ENCODE results near the gene IQGAP1.
"Not testable (repeated sequence)": the region's sequence is repeated elsewhere in the genome, so short reads cannot be mapped to it uniquely, and the experiment has no call there.

Gene IQGAP1

DNA sequence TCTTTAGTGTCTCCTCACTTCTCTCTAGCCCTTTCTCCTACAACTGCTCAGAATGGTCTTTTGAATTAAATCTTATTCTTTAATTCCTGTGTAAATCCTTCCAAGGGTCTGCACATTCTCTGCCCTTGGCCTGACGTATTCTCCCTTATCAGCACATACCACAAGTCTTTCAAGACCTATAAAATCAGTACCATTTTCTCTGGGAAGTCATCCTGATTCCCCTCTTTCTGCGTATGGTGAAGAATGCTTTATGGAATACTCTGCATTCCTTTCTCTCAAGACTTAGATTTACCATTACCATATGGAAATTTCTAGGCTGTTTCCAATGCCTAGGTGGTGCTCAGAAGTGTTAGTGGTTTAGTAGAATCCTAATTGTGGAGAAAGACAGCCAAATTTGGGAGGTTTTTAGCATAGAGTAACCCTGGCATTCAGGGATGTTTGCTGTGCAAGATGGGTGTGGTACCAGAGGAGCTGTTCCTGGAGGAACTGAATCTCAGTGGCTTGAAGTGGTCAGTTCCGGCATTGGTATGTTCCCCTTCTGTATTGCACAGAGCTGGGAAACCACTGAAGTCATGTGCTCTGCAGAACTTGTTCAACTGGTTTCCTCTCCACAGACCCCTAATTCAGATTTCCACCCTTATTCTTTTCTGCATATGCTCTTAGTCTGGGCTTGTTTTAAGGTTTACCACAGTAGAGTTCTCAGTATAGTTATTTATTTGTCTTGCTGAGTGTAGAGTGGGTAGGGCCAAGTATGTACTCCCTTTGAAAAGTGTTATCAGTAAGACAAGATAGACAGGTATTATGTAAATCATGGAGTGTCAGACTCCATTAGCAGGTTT, 24.5 kb downstream of the IQGAP1 start:
- Histone ChIP-seq H3K4me3 (ENCODE audit: low read depth in 1 of 2, low read length in 2 of 2) (peak overlapping the region in 1 of 2 donors; percentile 27), H3K36me3 (ENCODE audit: control insufficient read depth in 1 of 2, insufficient read depth in 2 of 2, low read length in 2 of 2) (no peaks in the 10 kb centered on the region), H3K4me1 (ENCODE audit: control insufficient read depth in 1 of 2, insufficient read depth in 2 of 2, low read length in 2 of 2) (peaks cover 21 to 28% of the 10 kb centered on the region in 2 donors), H3K27ac (ENCODE audit: low read length) (peak overlapping the region; percentile 32), H3K27me3 (ENCODE audit: low read depth, low read length) (no peaks in the 10 kb centered on the region), H3K9me3 (ENCODE audit: control insufficient read depth in 1 of 2, low read length in 2 of 2) (no peaks in the 10 kb centered on the region)

- H3K9me3 ChIP-seq (ENCODE audit: control insufficient read depth in 1 of 2, low read length in 2 of 2): no peaks in the 10 kb centered on the region
- no peaks in the 10 kb centered on the region for H3K36me3 ChIP-seq (ENCODE audit: control insufficient read depth in 1 of 2, insufficient read depth in 2 of 2, low read length in 2 of 2)
- peak overlapping the region; percentile 32 for H3K27ac ChIP-seq (ENCODE audit: low read length)
- no peaks in the 10 kb centered on the region for H3K27me3 ChIP-seq (ENCODE audit: low read depth, low read length)
- peaks cover 12 to 29% of the 10 kb centered on the region in 2 donors for H3K4me1 ChIP-seq (ENCODE audit: control insufficient read depth in 1 of 2, insufficient read depth in 2 of 2, low read length in 2 of 2)
- H3K4me3 ChIP-seq (ENCODE audit: low read depth in 1 of 2, low read length in 2 of 2): no peak overlapping the region
Observed at GRCh38 chr15:90413411-90414379, 25.7 kb downstream of the IQGAP1 start.

- Histone ChIP-seq H3K4me3 (ENCODE audit: low read depth in 1 of 2, low read length in 2 of 2) (no peak overlapping the region), H3K36me3 (ENCODE audit: control insufficient read depth in 1 of 2, insufficient read depth in 2 of 2, low read length in 2 of 2) (no peaks in the 10 kb centered on the region), H3K4me1 (ENCODE audit: control insufficient read depth in 1 of 2, insufficient read depth in 2 of 2, low read length in 2 of 2) (peaks cover 12 to 37% of the 10 kb centered on the region in 2 donors), H3K27ac (ENCODE audit: low read length) (no peak overlapping the region), H3K27me3 (ENCODE audit: low read depth, low read length) (no peaks in the 10 kb centered on the region), H3K9me3 (ENCODE audit: control insufficient read depth in 1 of 2, low read length in 2 of 2) (no peaks in the 10 kb centered on the region)
Observed at GRCh38 chr15:90414408-90415028, 26.5 kb downstream of the IQGAP1 start.

DNA sequence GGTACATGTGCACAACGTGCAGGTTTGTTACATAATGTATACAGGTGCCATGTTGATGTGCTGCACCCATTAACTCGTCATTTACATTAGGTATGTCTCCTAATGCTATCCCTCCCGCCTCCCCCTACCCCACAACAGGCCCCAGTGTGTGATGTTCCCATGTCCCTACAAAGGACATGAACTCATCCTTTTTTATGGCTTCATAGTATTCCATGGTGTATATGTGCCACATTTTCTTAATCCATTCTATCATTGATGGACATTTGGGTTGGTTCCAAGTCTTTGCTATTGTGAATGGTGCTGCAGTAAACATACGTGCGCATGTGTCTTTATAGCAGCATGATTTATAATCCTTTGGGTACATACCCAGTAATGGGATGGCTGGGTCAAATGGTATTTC, 28.0 kb downstream of the IQGAP1 start:
- not testable (repeated sequence) for H3K27me3 ChIP-seq (ENCODE audit: low read depth, low read length); H3K9me3 ChIP-seq (ENCODE audit: control insufficient read depth in 1 of 2, low read length in 2 of 2); H3K27ac ChIP-seq (ENCODE audit: low read length); H3K36me3 ChIP-seq (ENCODE audit: control insufficient read depth in 1 of 2, insufficient read depth in 2 of 2, low read length in 2 of 2); H3K4me3 ChIP-seq (ENCODE audit: low read depth in 1 of 2, low read length in 2 of 2)
- peaks cover 20 to 47% of the 10 kb centered on the region in 2 donors for H3K4me1 ChIP-seq (ENCODE audit: control insufficient read depth in 1 of 2, insufficient read depth in 2 of 2, low read length in 2 of 2)

DNA sequence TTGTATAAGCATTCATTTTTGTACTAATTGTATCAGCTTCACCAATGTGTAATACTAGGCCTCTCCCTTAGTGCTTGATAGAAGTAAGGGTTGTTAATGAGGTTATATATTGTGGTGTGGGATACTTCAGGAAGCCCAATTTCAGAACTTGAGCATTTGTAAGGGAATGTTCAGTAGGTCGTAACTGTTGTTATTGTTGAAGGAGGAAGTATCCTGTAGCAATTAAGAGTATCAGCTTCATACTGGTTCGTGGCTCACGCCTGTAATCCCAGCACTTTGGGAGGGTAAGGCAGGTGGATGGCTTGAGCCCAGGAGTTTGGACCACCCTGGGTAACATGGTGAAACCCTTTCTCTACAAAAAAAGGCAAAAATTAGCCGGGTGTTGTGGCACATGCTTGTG, 30.6 kb downstream of the IQGAP1 start:
- peaks cover 0 to 4% of the 10 kb centered on the region in 2 donors for H3K36me3 ChIP-seq (ENCODE audit: control insufficient read depth in 1 of 2, insufficient read depth in 2 of 2, low read length in 2 of 2)
- peaks cover 18 to 53% of the 10 kb centered on the region in 2 donors for H3K4me1 ChIP-seq (ENCODE audit: control insufficient read depth in 1 of 2, insufficient read depth in 2 of 2, low read length in 2 of 2)
- H3K4me3 ChIP-seq (ENCODE audit: low read depth in 1 of 2, low read length in 2 of 2): no peak overlapping the region
- H3K27me3 ChIP-seq (ENCODE audit: low read depth, low read length): no peaks in the 10 kb centered on the region
- H3K9me3 ChIP-seq (ENCODE audit: control insufficient read depth in 1 of 2, low read length in 2 of 2): no peaks in the 10 kb centered on the region
- peak overlapping the region; percentile 45 for H3K27ac ChIP-seq (ENCODE audit: low read length)

DNA sequence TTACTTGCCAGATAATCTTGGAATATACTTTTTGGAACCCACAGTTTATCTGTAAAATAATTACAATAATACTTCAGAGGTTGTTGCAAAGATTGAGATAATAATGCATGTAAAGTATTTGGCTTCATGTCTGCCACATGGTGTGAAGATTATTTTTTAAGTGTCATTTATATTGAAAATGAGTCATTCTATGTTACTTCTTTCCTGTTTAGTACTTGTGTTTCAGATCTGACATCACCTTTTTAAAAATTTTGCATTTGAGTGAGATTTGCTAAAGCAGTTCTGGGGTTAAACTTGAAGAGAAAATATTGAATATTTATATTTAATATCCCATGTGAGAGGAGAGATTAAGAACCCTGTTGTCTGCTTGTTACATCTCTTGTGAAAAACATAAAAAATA, 31.2 kb downstream of the IQGAP1 start:
- Histone ChIP-seq H3K9me3 (ENCODE audit: control insufficient read depth in 1 of 2, low read length in 2 of 2) (no peaks in the 10 kb centered on the region), H3K36me3 (ENCODE audit: control insufficient read depth in 1 of 2, insufficient read depth in 2 of 2, low read length in 2 of 2) (peaks cover 0 to 4% of the 10 kb centered on the region in 2 donors), H3K27ac (ENCODE audit: low read length) (peak overlapping the region; percentile 45), H3K4me1 (ENCODE audit: control insufficient read depth in 1 of 2, insufficient read depth in 2 of 2, low read length in 2 of 2) (peaks cover 18 to 56% of the 10 kb centered on the region in 2 donors), H3K4me3 (ENCODE audit: low read depth in 1 of 2, low read length in 2 of 2) (no peak overlapping the region), H3K27me3 (ENCODE audit: low read depth, low read length) (no peaks in the 10 kb centered on the region)

GRCh38 chr15:90419738-90420406, 31.8 kb downstream of the IQGAP1 start:
- Histone ChIP-seq H3K9me3 (ENCODE audit: control insufficient read depth in 1 of 2, low read length in 2 of 2) (no peaks in the 10 kb centered on the region), H3K4me1 (ENCODE audit: control insufficient read depth in 1 of 2, insufficient read depth in 2 of 2, low read length in 2 of 2) (peaks cover 18 to 56% of the 10 kb centered on the region in 2 donors), H3K27me3 (ENCODE audit: low read depth, low read length) (no peaks in the 10 kb centered on the region), H3K4me3 (ENCODE audit: low read depth in 1 of 2, low read length in 2 of 2) (peak overlapping the region; percentile 4 to 25), H3K27ac (ENCODE audit: low read length) (peak overlapping the region; percentile 71), H3K36me3 (ENCODE audit: control insufficient read depth in 1 of 2, insufficient read depth in 2 of 2, low read length in 2 of 2) (peaks cover 0 to 4% of the 10 kb centered on the region in 2 donors)

DNA sequence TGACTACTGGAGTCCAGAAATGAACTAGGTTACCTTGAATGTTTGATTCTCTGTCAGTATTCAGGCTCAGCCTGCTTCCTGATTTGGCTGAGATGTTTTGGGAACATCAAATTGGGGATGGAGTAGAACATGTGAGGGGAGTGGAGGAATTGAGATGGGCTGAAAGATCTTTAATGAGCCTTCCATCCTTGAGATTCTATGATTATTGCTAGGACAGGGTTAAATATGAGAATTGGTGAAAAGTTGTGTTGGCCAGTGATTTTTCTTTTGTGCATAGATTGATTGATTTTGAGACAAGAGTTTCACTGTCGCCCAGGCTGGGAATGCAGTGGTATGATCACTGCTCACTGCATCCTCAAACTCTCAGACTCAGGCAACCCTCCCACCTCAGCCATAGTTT, 32.4 kb downstream of the IQGAP1 start:
- Histone ChIP-seq H3K4me3 (ENCODE audit: low read depth in 1 of 2, low read length in 2 of 2) (peak overlapping the region; percentile 4 to 25), H3K27ac (ENCODE audit: low read length) (peak overlapping the region; percentile 71)

DNA sequence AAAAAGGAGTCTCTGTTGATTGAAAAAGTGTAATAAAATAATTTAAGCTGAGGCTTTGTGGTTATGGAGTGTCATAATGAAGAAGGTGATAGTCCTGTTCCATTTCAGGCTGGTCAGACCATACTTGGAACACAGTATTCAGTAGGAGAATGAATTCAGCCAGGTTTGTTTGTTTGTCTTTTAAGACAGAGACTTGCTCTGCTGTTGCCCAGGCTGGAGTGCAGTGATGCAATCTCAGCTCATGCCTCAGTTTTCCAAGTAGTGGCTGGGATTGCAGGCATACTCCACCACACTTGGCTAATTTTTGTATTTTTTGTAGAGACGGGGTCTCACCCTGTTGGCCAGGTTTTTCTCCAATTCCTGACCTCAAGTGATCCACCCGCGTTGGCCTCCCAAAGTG, 33.5 kb downstream of the IQGAP1 start:
- Histone ChIP-seq H3K27me3 (ENCODE audit: low read depth, low read length) (no peaks in the 10 kb centered on the region), H3K4me3 (ENCODE audit: low read depth in 1 of 2, low read length in 2 of 2) (no peak overlapping the region), H3K27ac (ENCODE audit: low read length) (no peak overlapping the region), H3K36me3 (ENCODE audit: control insufficient read depth in 1 of 2, insufficient read depth in 2 of 2, low read length in 2 of 2) (peaks cover 4% of the 10 kb centered on the region in 2 donors), H3K4me1 (ENCODE audit: control insufficient read depth in 1 of 2, insufficient read depth in 2 of 2, low read length in 2 of 2) (peaks cover 18 to 67% of the 10 kb centered on the region in 2 donors), H3K9me3 (ENCODE audit: control insufficient read depth in 1 of 2, low read length in 2 of 2) (no peaks in the 10 kb centered on the region)

More for the DNA sequence above, 32.4 kb downstream of the IQGAP1 start:
- no peaks in the 10 kb centered on the region for H3K9me3 ChIP-seq (ENCODE audit: control insufficient read depth in 1 of 2, low read length in 2 of 2)
- H3K4me1 ChIP-seq (ENCODE audit: control insufficient read depth in 1 of 2, insufficient read depth in 2 of 2, low read length in 2 of 2): peaks cover 18 to 59% of the 10 kb centered on the region in 2 donors
- no peaks in the 10 kb centered on the region for H3K27me3 ChIP-seq (ENCODE audit: low read depth, low read length)
- peaks cover 0 to 4% of the 10 kb centered on the region in 2 donors for H3K36me3 ChIP-seq (ENCODE audit: control insufficient read depth in 1 of 2, insufficient read depth in 2 of 2, low read length in 2 of 2)

GRCh38 chr15:90422043-90422442, 34.0 kb downstream of the IQGAP1 start:
- Histone ChIP-seq H3K36me3 (ENCODE audit: control insufficient read depth in 1 of 2, insufficient read depth in 2 of 2, low read length in 2 of 2) (peaks cover 4 to 6% of the 10 kb centered on the region in 2 donors), H3K4me3 (ENCODE audit: low read depth in 1 of 2, low read length in 2 of 2) (no peak overlapping the region), H3K27me3 (ENCODE audit: low read depth, low read length) (no peaks in the 10 kb centered on the region), H3K9me3 (ENCODE audit: control insufficient read depth in 1 of 2, low read length in 2 of 2) (no peaks in the 10 kb centered on the region), H3K27ac (ENCODE audit: low read length) (no peak overlapping the region), H3K4me1 (ENCODE audit: control insufficient read depth in 1 of 2, insufficient read depth in 2 of 2, low read length in 2 of 2) (peaks cover 18 to 67% of the 10 kb centered on the region in 2 donors)

Measured in muscle layer of duodenum (tissue), 2 donors.